Type B pancreatic cell (in vitro differentiated cells): ENCODE results near the gene AZIN2. TPM values are rescaled to one million over a fixed set of nuclear protein-coding genes. Genes with fewer than 3 reads are reported as not detected.

Source experiments
- DNase-seq: peaks from one replicate; pipeline ENCODE4 v3.0.0; 2021; ENCODE audit warnings: mixed read lengths; ENCODE audit not compliant: unreplicated experiment; ENCODE audit errors: extremely low spot score
- H3K27ac Mint-ChIP-seq: 2 replicates; pipeline ENCODE4 v1.8.0; 2021; ENCODE audit warnings: mild to moderate bottlenecking, mixed read lengths
- H3K27me3 Mint-ChIP-seq: 2 replicates; pipeline ENCODE4 v1.8.0; 2021; ENCODE audit warnings: mixed read lengths
- H3K36me3 Mint-ChIP-seq: 2 replicates; pipeline ENCODE4 v1.8.0; 2021; ENCODE audit warnings: mixed read lengths
- H3K4me1 Mint-ChIP-seq: one replicate; pipeline ENCODE4 v1.8.0; 2021; ENCODE audit warnings: mixed read lengths; ENCODE audit not compliant: unreplicated experiment
- H3K4me3 Mint-ChIP-seq: 2 replicates; pipeline ENCODE4 v1.8.0; 2021; ENCODE audit warnings: mild to moderate bottlenecking, mixed read lengths
- H3K9me3 Mint-ChIP-seq: 2 replicates; pipeline ENCODE4 v1.8.0; 2021; ENCODE audit warnings: mixed read lengths
- total RNA-seq: library from RNA; stranded (reverse); gene quantifications from 2 replicates; pipeline ENCODE4 v1.2.1, GENCODE V29; 2021; ENCODE audit warnings: low replicate concordance
- TF ChIP-seq, protein P1 (sequence below): fragments of 200-600 bp; sonication (generic); conservative IDR thresholded peaks from 2 replicates; pipeline ENCODE4 v1.5.0; 2021; ENCODE audit warnings: antibody characterized with exemption, mild to moderate bottlenecking

The AZIN2 gene
- total RNA-seq, 1 donor from 2014 or later = 8.9 TPM

DNA sequence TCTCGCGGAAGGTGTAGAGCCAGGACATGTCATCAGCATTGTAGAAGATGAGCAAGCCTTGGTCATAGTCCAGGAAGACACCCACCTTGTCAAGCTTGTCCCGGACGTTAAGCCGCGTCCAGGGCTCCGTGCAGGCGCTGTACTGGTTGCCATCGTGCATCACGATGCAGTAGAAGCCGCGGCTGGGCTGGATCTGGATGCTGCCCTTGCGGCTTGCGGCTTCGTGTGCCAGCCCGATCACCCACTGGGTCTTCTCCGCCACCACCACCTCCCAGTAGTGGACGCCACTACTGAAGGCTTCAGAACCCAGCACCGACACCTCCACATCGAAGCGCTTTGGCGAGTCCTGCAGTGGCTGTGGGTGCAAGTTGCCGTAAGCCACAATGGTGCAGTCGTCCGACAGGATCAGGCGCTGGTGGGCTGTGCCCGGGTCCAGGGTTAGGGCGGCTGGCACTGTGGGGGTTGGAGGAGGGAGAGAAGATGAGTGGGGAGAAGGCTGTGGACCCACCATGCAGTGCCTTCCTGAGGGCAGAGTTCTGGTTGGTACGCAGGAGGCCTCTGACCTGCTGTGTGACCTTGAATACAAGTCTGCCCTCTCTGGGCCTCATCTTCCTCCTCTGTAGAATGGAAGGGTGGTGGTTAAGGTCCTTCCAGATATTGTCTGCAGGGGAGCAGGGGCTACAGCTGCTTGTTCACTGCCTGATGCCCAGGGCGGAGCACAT, 66.5 kb downstream of the AZIN2 start:
- H3K27ac Mint-ChIP-seq = no peak overlapping the region
- H3K4me3 Mint-ChIP-seq = no peak overlapping the region
- no peaks in the 10 kb centered on the region for H3K9me3 Mint-ChIP-seq
- peaks cover 34% of the 10 kb centered on the region for H3K4me1 Mint-ChIP-seq
- H3K27me3 Mint-ChIP-seq = no peaks in the 10 kb centered on the region
- H3K36me3 Mint-ChIP-seq = peaks cover 6% of the 10 kb centered on the region
- no peak for DNase-seq
- TF ChIP-seq, protein P1, sequence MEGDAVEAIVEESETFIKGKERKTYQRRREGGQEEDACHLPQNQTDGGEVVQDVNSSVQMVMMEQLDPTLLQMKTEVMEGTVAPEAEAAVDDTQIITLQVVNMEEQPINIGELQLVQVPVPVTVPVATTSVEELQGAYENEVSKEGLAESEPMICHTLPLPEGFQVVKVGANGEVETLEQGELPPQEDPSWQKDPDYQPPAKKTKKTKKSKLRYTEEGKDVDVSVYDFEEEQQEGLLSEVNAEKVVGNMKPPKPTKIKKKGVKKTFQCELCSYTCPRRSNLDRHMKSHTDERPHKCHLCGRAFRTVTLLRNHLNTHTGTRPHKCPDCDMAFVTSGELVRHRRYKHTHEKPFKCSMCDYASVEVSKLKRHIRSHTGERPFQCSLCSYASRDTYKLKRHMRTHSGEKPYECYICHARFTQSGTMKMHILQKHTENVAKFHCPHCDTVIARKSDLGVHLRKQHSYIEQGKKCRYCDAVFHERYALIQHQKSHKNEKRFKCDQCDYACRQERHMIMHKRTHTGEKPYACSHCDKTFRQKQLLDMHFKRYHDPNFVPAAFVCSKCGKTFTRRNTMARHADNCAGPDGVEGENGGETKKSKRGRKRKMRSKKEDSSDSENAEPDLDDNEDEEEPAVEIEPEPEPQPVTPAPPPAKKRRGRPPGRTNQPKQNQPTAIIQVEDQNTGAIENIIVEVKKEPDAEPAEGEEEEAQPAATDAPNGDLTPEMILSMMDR = no peak

DNA sequence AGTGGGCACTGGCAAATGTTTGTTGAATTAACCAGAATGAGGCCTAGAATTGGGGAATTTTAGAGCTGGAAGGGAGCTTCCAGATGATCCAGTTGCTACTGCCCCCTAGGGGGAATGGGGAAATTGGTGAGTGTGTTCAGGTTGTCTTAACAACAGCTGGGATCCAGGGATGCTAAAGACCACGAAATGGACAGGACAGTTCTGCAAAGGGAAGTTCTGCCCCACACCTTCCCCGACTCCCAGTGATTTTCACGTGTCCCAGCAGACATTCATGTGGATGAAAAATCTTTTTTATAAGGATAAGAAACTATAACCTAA, 67.0 kb downstream of the AZIN2 start:
- Mint-ChIP-seq H3K4me3 (no peak overlapping the region), H3K4me1 (peaks cover 36% of the 10 kb centered on the region), H3K9me3 (no peaks in the 10 kb centered on the region), H3K27ac (no peak overlapping the region), H3K27me3 (no peaks in the 10 kb centered on the region), H3K36me3 (peaks cover 6% of the 10 kb centered on the region)
- TF ChIP-seq, protein P1 = peak; percentile 50
- DNase-seq = no peak

DNA sequence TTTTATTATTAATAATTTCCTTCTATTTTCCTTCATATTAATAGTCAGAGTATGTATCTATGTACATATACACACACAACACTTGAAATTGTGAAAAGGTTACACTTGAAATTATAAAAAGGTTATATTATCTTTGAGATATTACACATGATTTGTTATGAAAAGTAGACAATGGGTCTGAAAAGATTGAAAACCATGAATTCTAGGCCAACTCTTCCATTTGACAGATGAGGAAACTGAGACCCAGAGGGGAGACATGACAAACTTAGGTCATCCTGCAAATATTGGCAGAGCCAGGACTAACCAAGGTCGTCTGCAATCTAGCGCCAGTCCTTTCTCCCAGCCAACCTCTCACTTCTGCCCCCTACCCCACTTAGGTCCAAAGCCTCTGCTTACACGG, 67.7 kb downstream of the AZIN2 start:
- peaks cover 30% of the 10 kb centered on the region for H3K4me1 Mint-ChIP-seq
- peaks cover 6% of the 10 kb centered on the region for H3K36me3 Mint-ChIP-seq
- no peak for DNase-seq
- no peak overlapping the region for H3K4me3 Mint-ChIP-seq
- H3K9me3 Mint-ChIP-seq = no peaks in the 10 kb centered on the region
- no peak overlapping the region for H3K27ac Mint-ChIP-seq
- TF ChIP-seq, protein P1 = no peak
- no peaks in the 10 kb centered on the region for H3K27me3 Mint-ChIP-seq

DNA sequence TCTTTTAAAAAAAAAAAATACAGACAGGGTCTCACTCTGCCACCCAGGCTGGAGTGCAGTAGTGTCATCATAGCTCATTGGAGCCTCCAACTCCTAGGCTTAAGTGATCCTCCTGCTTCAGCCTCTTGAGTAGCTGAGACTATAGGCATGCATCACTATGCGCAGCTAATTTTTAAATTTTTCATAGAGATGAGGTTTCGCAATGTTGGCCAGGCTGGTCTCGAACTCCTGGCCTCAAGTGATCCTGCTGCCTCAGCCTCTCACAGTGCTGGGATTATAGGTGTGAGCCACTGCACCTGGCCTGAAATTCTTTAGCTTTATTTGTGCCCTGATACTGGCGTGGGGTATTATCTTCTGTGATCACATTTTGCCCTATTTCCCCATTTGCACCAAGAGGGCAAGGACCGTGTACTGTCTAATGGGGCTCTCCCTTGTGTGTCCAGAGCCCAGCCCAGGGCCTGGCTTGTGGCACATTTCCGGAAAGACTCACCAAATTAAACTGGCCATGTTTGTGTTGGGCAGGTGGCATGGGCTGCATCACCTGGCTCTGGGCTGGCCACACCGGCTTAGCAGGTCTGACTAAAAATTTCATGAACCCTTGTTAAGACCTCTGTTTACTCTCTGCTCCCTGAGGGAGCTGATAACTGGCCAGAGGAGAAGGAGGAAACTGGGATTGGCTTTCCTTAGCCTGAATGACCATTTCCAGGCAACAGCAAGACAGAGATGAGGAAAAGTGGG, 68.7 kb downstream of the AZIN2 start:
- DNase-seq = no peak
- Mint-ChIP-seq H3K9me3 (no peaks in the 10 kb centered on the region), H3K4me1 (peaks cover 34% of the 10 kb centered on the region), H3K36me3 (peaks cover 11% of the 10 kb centered on the region), H3K27me3 (no peaks in the 10 kb centered on the region), H3K4me3 (no peak overlapping the region), H3K27ac (peak overlapping the region; percentile 52)
- TF ChIP-seq, protein P1 = no peak

DNA sequence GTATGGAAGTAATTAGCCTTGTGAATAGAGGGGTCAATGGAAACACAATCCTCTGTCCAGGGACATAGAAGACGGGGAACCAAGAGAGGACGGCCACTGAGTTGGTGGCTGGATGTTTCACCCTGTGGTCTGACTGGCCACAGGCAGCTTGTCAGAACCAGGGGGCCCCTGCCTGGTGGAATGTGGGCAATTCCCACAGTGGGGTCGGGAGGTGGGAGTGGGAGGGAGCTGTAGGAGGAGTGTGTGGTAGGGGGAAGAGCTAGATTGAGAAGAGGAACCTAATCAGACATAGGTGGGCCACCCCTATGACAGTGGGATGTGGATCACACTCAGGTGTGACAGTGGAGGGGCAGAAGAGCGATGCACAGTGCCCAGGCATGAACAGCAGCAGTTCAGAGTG, 69.6 kb downstream of the AZIN2 start:
- TF ChIP-seq, protein P1 = no peak
- Mint-ChIP-seq H3K36me3 (peaks cover 14% of the 10 kb centered on the region), H3K4me3 (peak overlapping the region; percentile 3), H3K27ac (peak overlapping the region; percentile 52), H3K4me1 (peaks cover 38% of the 10 kb centered on the region), H3K27me3 (no peaks in the 10 kb centered on the region), H3K9me3 (no peaks in the 10 kb centered on the region)
- no peak for DNase-seq
